ENCODE results near the gene PLEKHA1.

Gene PLEKHA1

GRCh38 chr10:122379537-122379936 is 5.0 kb downstream of the PLEKHA1 start:
- DNase-seq, result no peak

GRCh38 chr10:122380703-122381102 is 6.2 kb downstream of the PLEKHA1 start:
- DNase-seq, result no peak

GRCh38 chr10:122381680-122382079 is 7.2 kb downstream of the PLEKHA1 start:
- no peak for DNase-seq

GRCh38 chr10:122386514-122386913 is 12.0 kb downstream of the PLEKHA1 start:
- no peak for DNase-seq

- no peak for DNase-seq
Observed at GRCh38 chr10:122387572-122387971, 13.1 kb downstream of the PLEKHA1 start.

GRCh38 chr10:122388287-122388997 is 13.9 kb downstream of the PLEKHA1 start:
- DNase-seq, result no peak

GRCh38 chr10:122390271-122390670 is 15.8 kb downstream of the PLEKHA1 start:
- no peak for DNase-seq

- DNase-seq, result no peak
Observed at GRCh38 chr10:122390679-122391078, 16.2 kb downstream of the PLEKHA1 start.

GRCh38 chr10:122391875-122392274 is 17.4 kb downstream of the PLEKHA1 start:
- DNase-seq, result no peak

- no peak for DNase-seq
Observed at GRCh38 chr10:122392835-122393234, 18.3 kb downstream of the PLEKHA1 start.

GRCh38 chr10:122393288-122393687 is 18.8 kb downstream of the PLEKHA1 start:
- no peak for DNase-seq

GRCh38 chr10:122402548-122403131 is 28.1 kb downstream of the PLEKHA1 start:
- DNase-seq, result no peak

GRCh38 chr10:122404576-122404975 is 30.1 kb downstream of the PLEKHA1 start:
- DNase-seq, result no peak

GRCh38 chr10:122407375-122408125 is 33.0 kb downstream of the PLEKHA1 start:
- DNase-seq, result no peak

GRCh38 chr10:122413327-122413726 is 38.8 kb downstream of the PLEKHA1 start:
- DNase-seq, result no peak

GRCh38 chr10:122417667-122418066 is 43.2 kb downstream of the PLEKHA1 start:
- DNase-seq, result no peak

GRCh38 chr10:122419016-122419415 is 44.5 kb downstream of the PLEKHA1 start:
- DNase-seq, result no peak

- DNase-seq, result peak; percentile 58
Observed at GRCh38 chr10:122419876-122420623, 45.5 kb downstream of the PLEKHA1 start.

- DNase-seq, result no peak
Observed at GRCh38 chr10:122420624-122421007, 46.1 kb downstream of the PLEKHA1 start.

- no peak for DNase-seq
Observed at GRCh38 chr10:122421054-122421625, 46.6 kb downstream of the PLEKHA1 start.

- no peak for DNase-seq
Observed at GRCh38 chr10:122421742-122422141, 47.2 kb downstream of the PLEKHA1 start.

GRCh38 chr10:122422266-122422989 is 47.9 kb downstream of the PLEKHA1 start:
- DNase-seq, result no peak

All from right hindlimb (tissue), 1 donor.